ENCODE data around the gene PRKAR1B.
"Not testable (repeated sequence)": the region's sequence is repeated elsewhere in the genome, so short reads cannot be mapped to it uniquely, and the experiment has no call there.

PRKAR1B gene

GRCh38 chr7:618539-619367 lies 108.3 kb downstream of the PRKAR1B start:
- no peak for DNase-seq

GRCh38 chr7:617614-618538 lies 109.2 kb downstream of the PRKAR1B start:
- no peak for DNase-seq

GRCh38 chr7:613442-614140 lies 113.5 kb downstream of the PRKAR1B start:
- no peak for DNase-seq

- not testable (repeated sequence) for DNase-seq
Observed at GRCh38 chr7:611837-612236, 115.2 kb downstream of the PRKAR1B start.

- DNase-seq, result no peak
Observed at GRCh38 chr7:611281-611810, 115.7 kb downstream of the PRKAR1B start.

- no peak for DNase-seq
Observed at GRCh38 chr7:610531-611280, 116.4 kb downstream of the PRKAR1B start.

- DNase-seq, result no peak
Observed at GRCh38 chr7:610141-610530, 116.9 kb downstream of the PRKAR1B start.

GRCh38 chr7:609365-609764 lies 117.7 kb downstream of the PRKAR1B start:
- no peak for DNase-seq

GRCh38 chr7:608954-609353 lies 118.1 kb downstream of the PRKAR1B start:
- DNase-seq, result no peak

- DNase-seq, result no peak
Observed at GRCh38 chr7:608361-608760, 118.7 kb downstream of the PRKAR1B start.

GRCh38 chr7:607938-608337 lies 119.1 kb downstream of the PRKAR1B start:
- DNase-seq, result no peak

GRCh38 chr7:605661-606450 lies 121.2 kb downstream of the PRKAR1B start:
- no peak for DNase-seq

GRCh38 chr7:604884-605531 lies 122.1 kb downstream of the PRKAR1B start:
- DNase-seq, result no peak

- DNase-seq, result no peak
Observed at GRCh38 chr7:604001-604883, 122.8 kb downstream of the PRKAR1B start.

GRCh38 chr7:603152-603951 lies 123.7 kb downstream of the PRKAR1B start:
- no peak for DNase-seq

GRCh38 chr7:602341-603141 lies 124.5 kb downstream of the PRKAR1B start:
- DNase-seq, result no peak

GRCh38 chr7:601595-602340 lies 125.3 kb downstream of the PRKAR1B start:
- DNase-seq, result no peak

Measured in NCI-H2081 treated with DMSO at 0.1 percent for 48 hours (cell line).